HG02981 (cell line): ENCODE data around the gene BLOC1S2.
"Not testable (repeated sequence)": the region's sequence is repeated elsewhere in the genome, so short reads cannot be mapped to it uniquely, and the experiment has no call there.

ENCODE experiments used
- ATAC-seq: cut with Tn5 transposase; IDR thresholded peaks from one replicate; pipeline ENCODE4 v1.9.1; 2021; ENCODE audit warnings: mild to moderate bottlenecking, moderate library complexity; ENCODE audit not compliant: unreplicated experiment

Gene BLOC1S2

DNA sequence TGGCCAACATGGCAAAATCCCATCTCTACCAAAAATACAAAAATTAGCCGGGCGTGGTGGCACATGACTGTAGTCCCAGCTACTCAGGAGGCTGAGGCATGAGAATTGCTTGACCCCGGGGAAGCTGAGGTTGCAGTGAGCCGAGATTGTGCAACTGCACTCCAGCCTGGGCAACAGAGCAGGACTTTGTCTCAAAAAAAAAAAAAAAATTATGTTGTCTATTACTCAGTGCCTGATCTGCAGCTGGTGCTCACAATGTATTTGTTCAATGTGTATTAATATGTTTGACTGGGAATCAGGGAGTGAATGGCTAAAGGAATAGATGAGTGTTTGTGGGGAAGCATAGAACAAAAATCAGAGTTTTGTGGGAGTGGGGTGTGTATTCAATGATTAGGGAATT is 5.8 kb upstream of the BLOC1S2 start:
- ATAC-seq = not testable (repeated sequence)

DNA sequence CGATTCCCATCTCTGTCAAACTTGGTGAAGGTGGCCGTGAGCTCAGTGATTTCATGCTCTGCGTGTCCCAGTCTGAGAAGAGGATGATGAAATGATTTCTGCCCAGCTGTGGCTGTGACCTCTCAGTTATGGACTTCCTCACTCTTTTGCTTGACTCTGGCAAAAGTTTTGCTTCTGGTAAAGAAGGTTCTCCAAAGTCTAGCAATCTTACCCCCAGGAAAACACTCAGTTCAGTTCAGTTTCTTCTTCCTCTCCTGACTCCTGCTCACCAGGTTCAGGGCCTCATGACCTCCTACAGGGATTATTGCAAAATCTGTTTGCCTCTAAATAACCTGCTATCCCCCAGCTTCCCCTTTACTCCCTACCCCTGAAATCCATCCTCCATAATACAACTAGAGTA is 4.9 kb upstream of the BLOC1S2 start:
- no peak for ATAC-seq

DNA sequence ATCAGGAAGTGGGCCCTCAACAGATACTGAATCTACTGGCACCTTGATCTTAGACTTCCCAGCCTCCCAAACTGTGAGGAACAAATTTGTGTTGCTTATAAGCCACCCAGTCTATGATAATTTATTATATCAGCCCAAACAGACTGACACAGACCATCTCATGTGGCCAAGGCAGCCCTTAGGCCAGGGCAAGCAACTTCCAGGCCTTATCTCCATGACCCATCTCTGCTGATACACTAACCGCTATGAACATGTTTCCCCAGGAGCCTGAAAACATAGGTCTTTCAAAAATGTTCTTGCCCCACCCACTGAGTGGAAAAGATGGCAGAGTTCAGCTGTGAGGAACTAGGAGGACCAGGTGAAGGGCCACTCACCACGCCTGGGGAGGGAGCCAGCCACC is 3.2 kb upstream of the BLOC1S2 start:
- no peak for ATAC-seq

DNA sequence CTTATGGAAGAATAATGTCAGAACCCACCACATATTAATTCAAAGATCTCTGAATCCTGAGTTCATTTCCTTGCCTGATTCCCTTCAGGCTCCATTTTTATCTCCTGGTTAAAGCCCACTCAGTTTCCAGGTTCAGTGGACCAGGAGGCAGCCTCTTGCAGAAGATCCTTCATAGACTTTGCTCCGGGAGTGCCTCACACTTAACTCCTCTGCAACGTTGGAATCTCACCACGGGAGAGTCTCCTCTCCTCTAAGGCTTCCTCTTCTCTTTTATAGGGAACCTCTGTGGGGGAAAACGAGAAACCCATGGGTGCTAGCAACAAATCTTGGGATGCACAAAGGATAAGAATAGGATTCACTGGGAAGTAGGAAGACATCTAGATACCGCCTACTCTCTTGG is 1.7 kb upstream of the BLOC1S2 start:
- no peak for ATAC-seq

DNA sequence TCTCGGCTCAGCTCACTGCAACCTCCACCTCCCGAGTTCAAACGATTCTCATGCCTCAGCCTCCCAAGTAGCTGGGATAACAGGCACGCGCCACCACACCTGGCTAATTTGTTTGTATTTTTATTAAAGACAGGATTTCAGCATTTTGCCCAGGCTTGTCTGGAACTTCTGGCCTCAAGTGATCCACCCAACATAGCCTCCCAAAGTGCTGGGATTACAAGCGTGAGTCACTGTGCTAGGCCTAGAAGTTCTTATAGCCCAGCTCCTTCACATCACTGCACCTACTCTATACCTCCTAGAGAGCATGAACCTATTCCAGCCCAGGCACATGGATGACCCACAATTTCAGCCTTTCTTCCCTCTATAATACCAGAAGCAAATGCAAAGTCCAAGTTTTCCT is 1.3 kb upstream of the BLOC1S2 start:
- ATAC-seq = no peak

DNA sequence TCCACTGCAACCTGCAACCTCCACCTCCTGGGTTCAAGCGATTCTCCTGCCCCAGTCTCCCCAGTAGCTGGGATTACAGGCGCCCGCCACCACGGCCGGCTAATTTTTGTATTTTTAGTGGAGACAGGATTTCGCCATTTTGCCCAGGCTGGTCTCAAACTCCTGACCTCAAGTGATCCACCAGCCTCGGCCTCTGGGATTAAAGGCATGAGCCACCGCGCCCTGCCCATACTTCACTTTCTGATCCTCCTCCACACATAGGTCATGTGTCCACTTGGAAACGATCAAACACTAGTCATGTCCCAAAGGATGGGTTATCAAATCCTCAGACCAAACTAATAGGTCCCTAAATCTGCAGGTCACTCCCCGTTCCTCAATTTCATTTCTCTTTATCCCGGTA is 1.2 kb downstream of the BLOC1S2 start:
- ATAC-seq = not testable (repeated sequence)

DNA sequence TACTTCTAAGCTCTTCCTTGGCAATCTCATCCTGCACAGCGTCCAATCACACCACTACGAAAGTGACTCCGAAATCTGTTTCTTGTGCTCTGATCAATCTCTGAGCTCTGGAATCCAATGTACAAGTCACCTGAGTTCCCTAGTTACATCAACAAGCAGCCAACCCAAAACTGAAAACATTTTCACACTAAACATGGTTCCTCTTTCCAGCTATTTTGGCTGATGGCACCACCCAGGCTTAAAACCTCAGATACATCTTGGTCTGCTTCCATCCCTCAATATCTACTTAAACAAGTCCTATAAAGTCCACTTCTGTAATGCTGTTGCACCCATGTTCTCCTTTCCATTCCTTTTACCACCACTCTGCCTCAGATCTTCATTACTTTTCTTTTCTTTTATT is 3.6 kb downstream of the BLOC1S2 start:
- no peak for ATAC-seq

DNA sequence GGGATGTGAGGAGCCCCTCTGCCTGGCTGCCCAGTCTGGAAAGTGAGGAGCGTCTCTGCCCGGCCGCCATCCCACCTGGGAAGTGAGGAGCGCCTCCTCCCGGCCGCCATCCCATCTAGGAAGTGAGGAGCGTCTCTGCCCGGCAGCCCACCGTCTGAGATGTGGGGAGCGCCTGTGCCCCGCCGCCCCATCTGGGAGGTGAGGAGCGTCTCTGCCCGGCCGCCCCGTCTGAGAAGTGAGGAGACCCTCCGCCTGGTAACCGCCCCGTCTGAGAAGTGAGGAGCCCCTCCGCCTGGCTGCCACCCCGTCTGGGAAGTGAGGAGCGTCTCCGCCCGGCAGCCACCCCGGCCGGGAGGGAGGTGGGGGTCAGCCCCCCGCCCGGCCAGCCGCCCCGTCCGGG is 9.5 kb downstream of the BLOC1S2 start:
- not testable (repeated sequence) for ATAC-seq

DNA sequence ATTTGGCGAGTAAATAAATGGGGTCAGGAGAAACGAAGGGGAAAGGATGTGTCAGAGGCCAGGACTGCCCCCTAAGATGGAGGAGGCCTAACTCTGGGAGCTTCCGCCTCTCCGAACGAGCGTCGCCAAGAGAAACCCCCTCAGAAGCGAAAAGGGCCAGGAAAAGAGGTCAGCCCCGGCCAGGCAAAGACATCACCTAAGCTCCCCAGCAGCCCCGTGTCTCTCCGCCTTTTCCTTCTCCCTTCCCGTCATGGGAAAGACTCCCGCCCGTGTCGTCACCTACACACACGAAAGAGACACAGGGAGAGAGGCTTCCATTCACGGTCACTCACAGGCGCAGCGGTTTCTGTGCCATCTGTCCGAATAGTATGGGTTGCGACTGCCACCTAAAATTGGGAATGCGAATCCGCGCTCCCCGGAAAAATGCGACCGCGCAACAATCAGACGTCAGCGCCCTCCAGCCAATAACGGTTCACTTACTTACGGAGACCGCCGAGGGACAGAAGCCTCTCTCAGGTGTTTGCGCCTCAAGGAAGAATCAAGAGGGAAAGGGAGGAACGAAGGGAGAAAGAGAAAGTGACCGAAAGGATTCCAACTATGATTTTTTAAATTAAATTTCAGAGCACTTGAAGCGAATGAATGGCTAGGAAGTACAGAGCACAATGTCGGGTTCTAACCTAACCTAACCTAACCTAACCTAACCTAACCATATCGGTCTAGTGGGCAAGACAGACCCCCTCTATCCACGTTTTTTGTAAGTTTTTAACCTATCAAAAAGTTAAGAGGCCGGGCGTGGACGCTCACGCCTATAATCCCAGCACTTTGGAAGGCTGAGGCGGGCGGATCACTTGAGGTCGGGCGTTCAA is 19.0 kb downstream of the BLOC1S2 start, which contains the start of gene CWF19L1:
Gene CWF19L1 (minus strand): TSS at position 400 of the 866 bp plus-strand sequence. CDS start 45 bp downstream, at position 355.
- ATAC-seq = peak; percentile 72

DNA sequence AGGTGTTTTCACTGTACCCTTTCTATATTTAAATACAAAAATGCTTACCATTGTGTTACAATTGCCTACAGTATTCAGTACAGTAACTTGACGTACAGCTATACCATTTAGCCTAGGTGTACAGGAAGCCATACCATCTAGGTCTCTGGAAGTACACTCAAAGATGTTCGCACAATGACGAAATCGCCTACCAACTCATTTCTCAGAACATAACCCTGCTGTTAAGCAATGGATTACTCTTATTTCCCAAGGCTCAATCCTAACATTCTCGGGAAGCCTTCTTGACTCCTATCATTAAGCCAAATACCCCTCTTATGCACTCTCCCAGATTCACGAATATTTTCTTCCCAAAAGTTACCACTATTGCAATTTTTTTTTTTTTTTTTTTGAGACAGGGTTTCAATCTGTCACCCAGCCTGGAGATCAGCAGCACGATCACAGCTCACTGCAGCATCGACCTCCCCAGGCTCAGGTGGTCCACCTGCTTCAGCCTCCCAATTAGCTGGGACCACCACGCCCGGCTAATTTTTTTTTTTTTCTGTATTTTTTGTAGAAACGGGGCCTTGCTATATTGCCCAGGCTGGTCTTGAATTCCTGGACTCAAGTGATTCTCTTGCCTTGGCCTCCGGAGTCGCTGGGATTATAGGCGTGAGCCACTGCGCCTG is 20.5 kb downstream of the BLOC1S2 start:
- no peak for ATAC-seq

DNA sequence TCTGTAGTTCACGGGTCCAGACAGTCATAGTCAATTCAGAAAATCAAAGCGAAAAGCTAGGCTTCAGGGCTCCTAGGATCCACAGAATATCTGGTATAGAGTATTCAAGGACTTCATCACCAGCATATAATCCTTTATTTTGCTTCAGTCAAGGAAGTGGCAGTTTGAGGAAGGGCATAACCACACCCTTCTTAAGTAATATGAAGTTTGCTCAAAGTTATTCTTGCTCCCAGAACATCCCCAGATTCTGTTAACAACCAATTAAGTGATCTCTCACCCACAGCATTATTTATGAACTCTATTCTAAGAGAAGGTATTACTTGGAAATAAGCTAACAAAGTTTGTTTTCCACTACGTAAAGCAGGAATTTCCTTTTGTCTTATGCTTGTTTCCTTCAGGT is 32.3 kb downstream of the BLOC1S2 start:
- no peak for ATAC-seq

DNA sequence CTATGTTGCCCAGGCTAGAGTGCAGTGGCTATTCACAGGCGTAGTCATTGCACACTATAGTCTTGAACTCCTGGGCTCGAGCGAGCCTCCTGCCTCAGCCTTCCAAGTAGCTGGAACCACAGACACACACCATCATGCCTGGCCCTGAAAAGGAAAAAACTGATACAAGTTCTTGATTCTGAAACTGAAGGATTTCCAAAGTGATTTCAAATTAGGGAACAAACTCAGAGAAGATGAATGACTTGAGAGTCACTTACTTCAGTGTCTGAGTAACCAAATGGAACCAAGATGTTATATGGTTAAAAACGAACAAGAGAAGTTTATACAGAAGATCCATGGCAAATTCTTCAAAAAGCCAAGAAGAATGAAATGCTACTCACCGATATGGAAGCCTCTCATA is 33.4 kb downstream of the BLOC1S2 start:
- ATAC-seq = no peak

DNA sequence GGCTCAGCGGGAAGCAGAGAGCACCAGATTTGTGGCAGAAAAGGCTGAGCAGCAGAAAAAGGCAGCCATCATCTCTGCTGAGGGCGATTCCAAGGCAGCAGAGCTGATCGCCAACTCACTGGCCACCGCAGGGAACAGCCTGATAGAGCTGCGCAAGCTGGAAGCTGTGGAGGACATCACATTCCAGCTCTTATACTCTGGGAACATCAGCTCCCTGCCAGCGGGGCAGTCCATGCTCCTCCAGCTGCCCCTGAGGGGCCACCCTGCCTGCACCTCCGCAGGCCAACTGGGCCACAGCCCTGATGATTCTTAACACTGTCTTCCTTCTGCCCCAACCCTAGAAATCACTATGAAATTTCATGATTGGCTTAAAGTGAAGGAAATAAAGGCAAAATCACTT is 37.7 kb downstream of the BLOC1S2 start:
- no peak for ATAC-seq

DNA sequence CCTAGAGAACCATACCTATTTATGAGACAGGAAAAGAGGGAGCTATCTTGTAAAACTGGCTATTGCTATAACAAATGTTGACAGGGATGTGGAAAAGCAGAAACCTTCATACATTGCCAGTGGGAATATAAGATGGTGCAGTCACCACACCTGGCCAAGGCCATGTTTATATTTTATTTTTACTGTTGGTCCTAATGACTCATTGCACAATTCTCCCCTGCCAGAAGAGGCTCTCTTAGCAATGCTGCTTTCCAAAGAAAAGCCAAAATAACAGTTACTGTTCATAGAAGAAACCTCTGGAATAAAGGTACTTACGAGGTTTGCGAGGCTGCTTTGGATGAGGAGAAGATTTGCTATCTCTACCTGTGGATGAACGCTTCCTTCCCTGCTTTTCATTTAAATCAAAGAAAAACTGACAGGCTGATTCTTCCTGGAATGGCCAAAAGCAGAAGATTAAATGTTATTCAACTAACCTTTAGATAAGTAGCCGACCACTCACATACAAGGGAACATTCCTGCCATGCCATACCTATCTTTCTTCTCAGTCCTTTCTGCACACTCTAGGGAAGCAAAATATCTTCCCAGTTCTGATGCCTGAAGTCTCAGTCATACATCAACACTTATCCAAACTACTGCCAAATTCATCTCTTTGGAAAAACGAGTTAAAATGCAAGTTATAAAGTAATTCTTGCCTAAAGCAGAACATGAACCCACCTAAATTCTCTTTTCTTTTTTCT is 40.8 kb downstream of the BLOC1S2 start:
- ATAC-seq = no peak

DNA sequence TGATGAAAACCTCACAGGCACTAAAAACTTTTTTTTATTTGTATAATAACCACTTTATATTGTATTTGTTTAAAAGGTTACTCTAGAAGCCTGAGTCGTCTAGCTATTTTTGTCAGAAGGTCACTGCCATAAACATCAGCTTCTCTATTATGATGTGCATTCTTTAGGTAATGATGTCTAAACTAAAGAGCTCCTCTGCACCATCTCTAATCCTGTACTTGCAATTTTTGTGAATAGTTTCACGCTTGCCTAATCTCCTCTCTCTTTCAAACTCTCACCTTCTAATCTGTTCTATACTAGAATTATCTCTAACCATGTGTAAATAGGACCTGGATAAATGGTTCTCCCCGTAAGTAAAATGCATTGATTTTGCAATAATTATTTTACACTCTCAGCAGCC is 46.6 kb downstream of the BLOC1S2 start:
- ATAC-seq = no peak

DNA sequence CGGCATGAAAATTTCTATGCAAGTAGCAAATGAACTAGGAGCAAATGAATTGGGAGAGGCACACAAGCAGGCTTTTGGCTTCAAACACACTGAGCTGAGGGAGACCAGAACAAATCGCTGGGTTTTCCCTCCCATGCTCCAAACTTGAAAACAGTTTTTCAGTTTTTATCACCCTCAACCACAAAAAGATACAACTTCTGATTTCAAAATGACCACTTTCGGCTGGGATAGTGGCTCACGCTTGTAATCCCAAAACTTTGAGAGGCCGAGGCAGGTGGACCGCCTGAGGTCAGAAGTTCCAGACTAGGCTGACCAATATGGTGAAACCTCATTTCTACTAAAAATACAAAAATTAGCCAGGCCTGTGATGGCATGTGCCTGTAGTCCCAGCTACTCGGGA is 48.1 kb downstream of the BLOC1S2 start:
- no peak for ATAC-seq

DNA sequence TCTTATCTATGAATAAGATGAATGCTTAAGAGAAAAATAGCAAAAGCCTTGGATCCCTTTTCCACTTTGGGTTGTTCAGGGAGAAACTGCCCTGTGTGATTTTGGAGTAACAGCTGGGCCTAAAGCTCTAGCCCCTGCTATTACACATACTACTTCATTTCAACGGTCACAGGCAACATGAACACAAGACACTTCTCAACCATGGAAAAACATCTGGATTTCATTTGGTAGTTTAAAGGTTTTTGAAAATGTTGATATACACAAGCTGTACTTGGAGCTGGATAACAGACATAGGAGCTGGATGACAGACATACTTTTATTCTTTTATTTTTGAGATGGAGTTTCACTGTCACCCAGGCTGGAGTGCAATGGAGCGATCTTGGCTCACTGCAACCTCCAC is 54.4 kb downstream of the BLOC1S2 start:
- no peak for ATAC-seq

DNA sequence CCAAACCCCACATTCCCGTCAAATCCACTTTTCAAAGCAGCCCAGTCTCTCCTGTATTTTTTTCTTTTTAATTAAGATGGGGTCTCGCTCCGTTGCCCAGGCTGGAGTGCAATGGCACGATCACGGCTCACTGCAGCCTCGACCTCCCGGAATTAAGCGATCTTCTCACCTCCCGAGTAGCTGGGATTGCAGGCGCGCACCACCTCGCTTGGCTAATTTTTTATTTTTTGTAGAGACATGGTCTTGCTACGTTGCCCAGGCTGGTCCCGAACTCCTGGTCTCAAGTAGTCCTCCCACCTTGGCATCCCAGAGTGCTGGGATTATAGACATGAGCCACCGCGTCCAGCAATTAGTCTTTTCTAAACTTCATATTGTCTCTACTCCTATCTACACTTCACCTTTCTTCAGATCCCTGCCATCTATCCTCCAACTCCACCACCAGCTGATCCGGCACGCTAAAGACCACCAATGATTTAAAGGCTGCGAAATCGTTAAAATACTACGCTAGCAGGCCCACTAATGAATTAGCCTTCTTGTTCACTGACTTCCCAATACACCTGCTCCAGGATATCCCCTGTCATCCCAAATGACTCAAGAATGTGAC is 56.6 kb downstream of the BLOC1S2 start:
- no peak for ATAC-seq

DNA sequence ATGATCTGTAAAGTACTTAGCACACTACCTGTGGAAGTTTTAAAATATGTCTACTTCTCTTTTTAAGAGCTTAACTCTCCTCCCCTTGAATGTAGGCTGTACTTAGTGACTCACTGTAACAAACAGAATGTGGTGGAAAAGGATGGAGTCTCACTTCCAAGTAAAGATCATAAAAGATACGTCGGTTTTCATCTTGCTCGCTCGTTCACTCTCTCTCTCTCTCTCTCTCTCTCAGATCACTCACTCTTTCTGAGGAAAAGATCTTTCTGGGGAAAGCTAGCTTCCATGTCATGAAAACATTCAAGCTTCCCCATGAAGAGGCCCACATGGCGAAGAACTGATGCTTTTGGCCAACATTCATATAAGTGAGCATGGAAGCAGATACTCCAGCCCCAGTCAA is 62.6 kb downstream of the BLOC1S2 start:
- no peak for ATAC-seq
